Measurements from ENCODE around the gene KRT39.
"Not testable (repeated sequence)": the region's sequence is repeated elsewhere in the genome, so short reads cannot be mapped to it uniquely, and the experiment has no call there.

The KRT39 gene

DNA sequence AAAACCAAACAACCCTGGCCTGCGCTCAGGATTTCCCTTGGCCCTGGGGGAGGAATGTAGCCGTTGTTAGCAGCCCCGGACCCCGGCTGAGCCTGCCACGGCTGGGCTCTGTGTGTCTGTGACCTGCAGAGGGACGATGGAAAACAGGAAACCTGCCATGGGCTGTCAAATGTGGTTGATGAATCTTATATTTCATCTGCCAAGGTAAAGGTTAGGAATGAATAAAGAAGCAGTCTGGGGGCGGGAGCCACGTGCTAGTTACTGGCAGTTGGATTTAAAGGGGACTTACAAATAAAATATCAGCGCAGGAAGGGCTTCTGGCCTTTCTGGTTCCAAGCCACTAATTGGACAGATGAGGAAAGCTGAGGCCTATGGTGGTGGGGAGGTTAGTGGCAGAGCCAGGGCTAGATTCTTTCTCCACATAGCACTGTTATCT lies 29.3 kb downstream of the KRT39 start, which contains the start of gene KRT23:
Gene KRT23, minus strand, starts transcription at position 263 of the 436 bp plus-strand sequence. CDS start 1,043 bp downstream, outside the sequence.
- no peak for DNase-seq

GRCh38 chr17:40936976-40937375 lies 29.8 kb downstream of the KRT39 start:
- no peak for DNase-seq

- peak in 1 of 2 donors; percentile 20 for DNase-seq
Observed at GRCh38 chr17:40936437-40936971, 30.2 kb downstream of the KRT39 start.

- no peak for DNase-seq
Observed at GRCh38 chr17:40935624-40936023, 31.1 kb downstream of the KRT39 start.

DNA sequence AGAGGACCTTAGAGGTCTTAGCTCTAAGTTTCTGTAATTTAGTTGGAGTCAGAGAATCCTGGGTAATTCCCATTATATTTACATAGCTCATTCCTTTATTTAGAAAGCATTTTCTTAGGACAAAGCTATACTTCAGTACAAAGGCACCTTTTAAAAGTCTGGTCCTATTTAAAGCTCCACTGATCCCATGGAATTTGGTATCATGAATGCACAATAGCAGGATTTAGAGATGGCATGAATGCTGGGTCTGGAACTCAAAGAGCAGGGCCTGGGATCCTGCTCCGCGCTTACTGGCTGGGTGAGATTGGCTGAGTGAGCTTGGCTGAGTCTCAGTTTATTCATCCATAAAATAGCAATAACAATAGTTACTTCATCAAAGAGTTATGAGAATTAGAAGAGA lies 34.1 kb downstream of the KRT39 start:
- DNase-seq, result no peak

DNA sequence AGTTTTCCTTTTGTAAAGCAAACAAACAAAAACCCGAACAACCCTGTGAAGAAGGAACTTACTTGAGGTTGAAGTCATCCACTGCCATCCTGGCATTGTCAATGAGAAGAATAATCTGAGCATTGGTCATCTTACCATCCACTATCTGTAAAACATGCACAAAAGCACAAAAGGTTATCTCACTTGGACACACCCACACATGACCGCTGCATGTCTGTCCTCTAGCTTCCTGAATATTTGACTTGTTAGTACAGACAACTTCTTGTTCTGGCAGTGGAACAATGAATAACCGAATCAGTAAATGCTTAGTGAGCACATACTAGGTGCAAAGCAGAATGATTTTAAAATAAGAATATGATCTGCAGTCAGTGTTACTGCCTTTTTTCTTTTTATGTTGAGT lies 35.4 kb downstream of the KRT39 start:
- no peak for DNase-seq

DNA sequence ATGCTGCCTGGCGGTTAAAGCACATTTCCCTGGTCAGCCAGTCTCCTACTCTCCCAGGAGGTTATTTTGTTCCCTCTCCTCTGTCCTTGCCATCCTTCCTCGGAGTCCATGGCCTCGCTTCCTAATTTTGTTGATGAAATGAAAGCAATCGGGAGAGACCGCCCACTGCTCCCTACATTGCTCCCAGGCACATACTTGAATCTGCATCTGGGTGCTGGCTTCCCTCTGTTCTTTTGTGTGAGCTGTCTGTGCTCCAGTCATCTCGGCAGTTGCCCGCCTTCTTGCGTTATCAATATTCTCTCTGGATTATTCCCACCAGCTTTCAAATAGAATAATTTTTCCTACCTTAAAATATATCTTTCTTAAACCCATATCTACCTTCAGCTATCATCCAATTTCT lies 40.4 kb downstream of the KRT39 start:
- no peak for DNase-seq

GRCh38 chr17:40922239-40922638 lies 44.5 kb downstream of the KRT39 start:
- DNase-seq, result peak in 1 of 2 donors; percentile 55

GRCh38 chr17:40921026-40921425 lies 45.7 kb downstream of the KRT39 start:
- no peak for DNase-seq

DNA sequence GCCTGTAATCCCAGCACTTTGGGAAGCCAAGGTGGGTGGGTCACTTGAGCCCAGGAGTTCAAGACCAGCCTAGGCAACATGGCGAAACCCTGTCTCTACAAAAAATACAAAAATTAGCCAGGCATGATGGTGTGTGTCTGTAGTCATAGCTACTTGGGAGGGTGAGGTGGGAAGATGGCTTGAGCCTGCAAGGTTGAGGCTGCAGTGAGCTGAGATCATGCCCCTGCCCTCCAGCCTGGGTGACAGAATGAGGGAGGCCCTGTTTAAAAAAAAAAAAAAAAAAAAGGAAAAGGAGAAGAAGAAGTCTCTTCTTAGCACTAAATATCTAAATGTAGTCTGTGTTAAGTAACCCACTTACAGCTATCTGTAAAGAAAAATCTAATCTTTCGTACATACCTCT lies 49.6 kb downstream of the KRT39 start:
- not testable (repeated sequence) for DNase-seq

DNA sequence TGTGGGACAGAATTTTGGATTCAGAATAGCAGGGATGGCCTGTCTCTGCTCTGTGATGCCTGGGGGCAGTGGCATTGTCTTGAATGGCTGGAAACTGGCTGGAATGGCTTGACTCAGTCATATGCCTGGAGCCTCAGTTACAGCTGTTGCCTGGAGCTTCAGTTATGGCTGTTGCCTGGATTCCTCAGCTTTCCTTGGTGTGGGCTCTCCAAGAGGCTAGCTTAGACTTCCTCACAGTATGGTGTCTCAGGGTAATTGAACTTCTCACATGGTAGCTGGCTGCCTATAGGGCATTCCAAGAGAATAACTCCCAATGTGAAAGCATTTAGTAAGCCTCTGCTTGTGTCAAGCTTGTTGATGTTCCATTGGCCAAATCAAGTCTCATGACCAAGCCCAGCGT lies 50.4 kb downstream of the KRT39 start:
- DNase-seq, result no peak

- no peak for DNase-seq
Observed at GRCh38 chr17:40915721-40916256, 51.0 kb downstream of the KRT39 start.

DNA sequence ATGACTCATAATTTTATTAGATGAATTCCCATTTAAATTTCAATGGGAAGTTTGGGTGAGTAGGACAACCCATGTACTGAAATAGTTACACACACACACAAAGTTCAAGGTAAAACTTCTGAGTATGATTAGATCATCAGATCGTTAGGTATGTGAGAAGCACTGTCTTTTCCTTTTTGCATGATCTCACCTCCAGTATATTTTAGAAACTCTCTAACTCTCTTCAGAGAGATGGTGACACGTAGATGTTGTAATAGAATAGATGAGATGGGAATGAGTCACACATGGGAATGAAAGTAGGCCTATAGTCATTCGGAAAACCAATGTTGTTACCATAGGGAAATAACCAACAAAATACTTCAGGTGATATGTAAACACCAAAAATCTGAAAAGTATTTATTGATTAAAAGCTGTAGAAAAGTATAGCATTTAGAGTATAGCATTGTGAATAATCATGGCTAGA lies 51.5 kb downstream of the KRT39 start:
- no peak for DNase-seq

- DNase-seq, result no peak
Observed at GRCh38 chr17:40914075-40914855, 52.5 kb downstream of the KRT39 start.

DNA sequence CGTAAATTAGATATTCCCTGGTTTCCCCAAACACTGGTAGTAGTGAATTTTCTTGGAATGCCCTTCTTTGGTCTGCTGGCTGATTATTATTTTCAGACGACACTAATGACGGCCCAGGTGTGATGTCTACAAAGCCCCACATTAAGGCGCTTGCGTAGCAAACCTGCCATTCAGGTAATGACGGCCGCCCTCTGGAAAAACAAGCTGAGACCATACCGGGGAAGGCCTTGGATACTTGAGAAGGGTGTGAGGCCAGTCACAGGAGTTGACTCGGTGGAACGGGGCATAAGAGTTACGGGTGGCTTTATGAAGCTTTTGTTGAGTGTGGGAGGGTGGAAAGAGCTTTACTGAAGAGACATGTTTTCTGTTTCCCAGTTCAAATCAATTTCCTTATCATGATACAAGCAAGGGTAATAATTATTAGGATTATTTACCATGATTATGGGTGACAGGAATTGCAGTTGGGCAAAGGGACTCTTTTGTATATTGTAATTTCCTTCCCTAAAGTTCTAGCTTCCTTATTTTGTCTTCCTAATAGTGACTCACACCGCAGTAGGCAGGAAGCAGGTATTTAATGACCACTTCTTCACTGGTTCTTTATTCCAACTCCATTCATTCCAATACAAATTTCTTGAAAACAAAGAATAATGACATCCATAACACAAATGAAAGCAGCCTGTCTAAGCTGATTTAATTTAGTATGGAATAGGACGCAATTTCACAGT lies 54.1 kb downstream of the KRT39 start:
- no peak for DNase-seq

GRCh38 chr17:40910441-40910841 lies 56.3 kb downstream of the KRT39 start:
- DNase-seq, result no peak

GRCh38 chr17:40909755-40910154 lies 57.0 kb downstream of the KRT39 start:
- no peak for DNase-seq

GRCh38 chr17:40909351-40909750 lies 57.4 kb downstream of the KRT39 start:
- peak; percentile 73 to 78 for DNase-seq

Measured in CD4-positive, alpha-beta T cell treated with Interleukin-4 for 1 hour (primary cell).